Left lung (tissue), 10 donors: ENCODE results near the gene UNC13D. TPM values are rescaled to one million over a fixed set of nuclear protein-coding genes. Genes with fewer than 3 reads are reported as not detected.

ENCODE experiments used
- ATAC-seq: fragments of 200-7000 bp; cut with Tn5 transposase; one replicate; pipeline ENCODE4 v1.9.1; 2020; ENCODE audit warnings: moderate library complexity
- DNase-seq, 4 donors: peaks; one replicate each; pipeline ENCODE4 v3.0.0-alpha.2; 2013 to 2020
- H3K27ac ChIP-seq, 2 donors: fragments of 200-600 bp; sonication (generic) in 1 of 2; one replicate each; pipeline versions ENCODE4 v1.5.0 to v1.8.0; 2020 to 2021
- H3K27me3 ChIP-seq, 2 donors: fragments of 200-600 bp; sonication (generic) in 1 of 2; one replicate each; pipeline versions ENCODE4 v1.5.0 to v1.8.0; 2020 to 2021
- H3K36me3 ChIP-seq, 2 donors: fragments of 200-600 bp; sonication (generic) in 1 of 2; one replicate each; pipeline versions ENCODE4 v1.5.0 to v1.8.0; 2020 to 2021
- H3K4me1 ChIP-seq, 2 donors: fragments of 200-600 bp; one replicate each; pipeline ENCODE4 v1.8.0; 2021
- H3K4me3 ChIP-seq, 2 donors: fragments of 200-600 bp; sonication (generic) in 1 of 2; one replicate each; pipeline versions ENCODE4 v1.5.0 to v1.8.0; 2020 to 2021; ENCODE audit warnings: mild to moderate bottlenecking in 1 of 2
- H3K9me3 ChIP-seq, 2 donors: fragments of 200-600 bp; sonication (generic) in 1 of 2; one replicate each; pipeline versions ENCODE4 v1.5.0 to v1.8.0; 2020 to 2021
- intact Hi-C, 2 donors: fragments of 100-400 bp; cut with DNase I; formaldehyde crosslinking; loops; one replicate each; pipeline versions ENCODE4 v1.11.2 to v1.14.2; 2022
- polyA plus RNA-seq, 6 donors: library from polyadenylated mRNA; unstranded; fragments of 120-200 nt; gene quantifications; one replicate each; pipeline ENCODE4 v1.2.1, GENCODE V29; 2013; ENCODE audit not compliant: insufficient read length in 6 of 6
- total RNA-seq, 2 donors: library from RNA; stranded (reverse); fragmentation: NEBNext Ultra II Directional; extraction: Animal tissue kit (Norgen Biotek cat#: 25700); gene quantifications; one replicate each; pipeline ENCODE4 v1.2.1, GENCODE V29; 2021
- TF ChIP-seq, protein P1 (sequence below), 2 donors: fragments of 200-600 bp; sonication (generic) in 1 of 2; IDR thresholded peaks; one replicate each; pipeline versions ENCODE4 v1.5.0 to v1.8.0; 2021; ENCODE audit warnings: antibody characterized with exemption in 2 of 2
- donor health status: DM: no; HTN: yes; CAD: no.
- donor health status: DM: no; HTN: no; CAD: no.

UNC13D gene
- total and polyA plus RNA-seq, 8 donors: 24.9 to 91.4 (median 40.1) TPM

DNA sequence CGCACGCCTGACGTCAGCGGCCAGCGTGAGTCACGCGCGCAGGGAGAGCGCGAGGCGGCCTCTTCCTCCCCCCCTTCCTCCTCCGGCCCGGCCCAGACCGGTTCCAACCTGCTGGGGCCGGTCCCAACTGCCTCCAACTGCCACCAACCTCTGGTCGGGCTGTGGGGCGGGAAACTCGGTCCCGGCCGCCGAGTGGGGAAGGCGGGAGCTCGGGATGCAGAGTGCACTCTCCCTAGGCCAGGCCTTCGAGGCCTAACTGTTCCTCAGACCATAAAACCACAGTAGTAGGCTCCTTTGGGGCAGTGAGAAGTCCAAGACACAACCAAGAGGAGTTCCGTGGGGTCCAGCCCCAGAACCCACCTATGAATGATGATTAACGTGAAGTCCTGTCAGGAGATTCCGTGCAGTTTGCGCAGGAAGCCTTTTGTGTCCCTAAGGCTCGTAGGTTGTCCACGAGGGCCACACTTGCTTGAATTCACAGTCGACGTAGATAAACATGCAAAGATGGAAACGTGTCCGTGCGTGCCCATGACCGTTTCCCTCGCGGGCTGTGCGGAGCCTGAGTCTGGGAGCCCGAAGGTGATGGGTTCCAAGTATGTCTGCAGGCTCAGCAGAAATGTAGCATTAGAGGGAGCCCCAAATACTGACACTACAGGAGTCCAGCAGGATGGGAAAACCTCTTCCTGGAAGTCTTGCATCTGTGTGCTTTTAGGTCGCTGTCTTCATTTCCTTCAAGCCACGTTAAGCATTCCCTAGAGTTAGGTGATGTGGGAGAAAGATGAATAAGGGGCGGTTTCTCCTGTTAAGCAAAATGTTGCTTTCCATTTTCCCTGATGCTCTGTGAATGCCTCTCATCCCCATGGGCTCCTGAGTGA is 59.0 kb downstream of the UNC13D start:
- peaks cover 19 to 69% of the 10 kb centered on the region in 2 donors for H3K4me1 ChIP-seq
- H3K36me3 ChIP-seq: no peaks in the 10 kb centered on the region
- H3K27ac ChIP-seq: peak overlapping the region; percentile 99 to 100
- ATAC-seq (peak; percentile 85), DNase-seq (peak; percentile 93 to 97 (median 96))
- H3K9me3 ChIP-seq: no peaks in the 10 kb centered on the region
- TF ChIP-seq, protein P1, sequence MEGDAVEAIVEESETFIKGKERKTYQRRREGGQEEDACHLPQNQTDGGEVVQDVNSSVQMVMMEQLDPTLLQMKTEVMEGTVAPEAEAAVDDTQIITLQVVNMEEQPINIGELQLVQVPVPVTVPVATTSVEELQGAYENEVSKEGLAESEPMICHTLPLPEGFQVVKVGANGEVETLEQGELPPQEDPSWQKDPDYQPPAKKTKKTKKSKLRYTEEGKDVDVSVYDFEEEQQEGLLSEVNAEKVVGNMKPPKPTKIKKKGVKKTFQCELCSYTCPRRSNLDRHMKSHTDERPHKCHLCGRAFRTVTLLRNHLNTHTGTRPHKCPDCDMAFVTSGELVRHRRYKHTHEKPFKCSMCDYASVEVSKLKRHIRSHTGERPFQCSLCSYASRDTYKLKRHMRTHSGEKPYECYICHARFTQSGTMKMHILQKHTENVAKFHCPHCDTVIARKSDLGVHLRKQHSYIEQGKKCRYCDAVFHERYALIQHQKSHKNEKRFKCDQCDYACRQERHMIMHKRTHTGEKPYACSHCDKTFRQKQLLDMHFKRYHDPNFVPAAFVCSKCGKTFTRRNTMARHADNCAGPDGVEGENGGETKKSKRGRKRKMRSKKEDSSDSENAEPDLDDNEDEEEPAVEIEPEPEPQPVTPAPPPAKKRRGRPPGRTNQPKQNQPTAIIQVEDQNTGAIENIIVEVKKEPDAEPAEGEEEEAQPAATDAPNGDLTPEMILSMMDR (IDR thresholded peaks at IDR 0.05): no peak
- intact Hi-C loops: no loop called here
- no peaks in the 10 kb centered on the region for H3K27me3 ChIP-seq
- peak overlapping the region; percentile 47 to 56 for H3K4me3 ChIP-seq

DNA sequence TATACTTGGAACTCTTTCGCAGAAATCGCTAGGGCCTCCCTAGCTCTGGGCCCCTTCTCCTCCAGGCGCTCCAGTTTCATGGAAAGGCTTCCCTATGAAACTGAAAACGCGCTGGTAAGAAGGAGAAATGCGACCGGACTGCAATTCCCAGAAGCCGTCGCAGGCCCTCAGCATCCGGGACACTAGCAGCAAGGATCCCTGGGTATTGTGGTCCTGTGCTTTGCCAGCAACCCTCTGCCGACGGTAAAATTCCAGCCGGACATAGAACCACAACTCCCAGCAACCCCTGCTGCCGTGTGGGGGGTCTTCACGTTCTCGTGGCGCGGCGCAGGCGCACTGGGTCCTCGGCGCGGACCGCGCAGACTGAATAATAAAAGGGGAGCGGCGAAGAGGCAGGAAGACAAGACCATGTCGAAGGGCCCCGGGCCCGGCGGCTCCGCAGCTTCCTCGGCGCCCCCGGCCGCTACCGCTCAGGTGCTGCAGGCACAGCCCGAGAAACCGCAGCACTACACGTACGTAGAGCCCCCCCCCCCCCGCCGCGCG is 59.7 kb downstream of the UNC13D start, which contains the start of gene UNK:
Gene UNK, plus strand, starts transcription at position 334 of the 543 bp plus-strand sequence. Its CDS starts 75 bp downstream, at position 409.
- Histone ChIP-seq H3K4me3 (peak within 1 kb of the TSS; percentile 47 to 56), H3K27ac (peak within 1 kb of the TSS; percentile 99 to 100), H3K27me3 (no peaks in the 10 kb centered on the region), H3K9me3 (no peaks in the 10 kb centered on the region), H3K4me1 (peaks cover 19 to 73% of the 10 kb centered on the region in 2 donors), H3K36me3 (no peaks in the 10 kb centered on the region)
- TF ChIP-seq, protein P1 (IDR thresholded peaks at IDR 0.05): peak in 1 of 2 donors; percentile 28
- DNase-seq (peak; percentile 95 to 99 (median 98)), ATAC-seq (peak; percentile 91)
- intact Hi-C loops: no loop called here

DNA sequence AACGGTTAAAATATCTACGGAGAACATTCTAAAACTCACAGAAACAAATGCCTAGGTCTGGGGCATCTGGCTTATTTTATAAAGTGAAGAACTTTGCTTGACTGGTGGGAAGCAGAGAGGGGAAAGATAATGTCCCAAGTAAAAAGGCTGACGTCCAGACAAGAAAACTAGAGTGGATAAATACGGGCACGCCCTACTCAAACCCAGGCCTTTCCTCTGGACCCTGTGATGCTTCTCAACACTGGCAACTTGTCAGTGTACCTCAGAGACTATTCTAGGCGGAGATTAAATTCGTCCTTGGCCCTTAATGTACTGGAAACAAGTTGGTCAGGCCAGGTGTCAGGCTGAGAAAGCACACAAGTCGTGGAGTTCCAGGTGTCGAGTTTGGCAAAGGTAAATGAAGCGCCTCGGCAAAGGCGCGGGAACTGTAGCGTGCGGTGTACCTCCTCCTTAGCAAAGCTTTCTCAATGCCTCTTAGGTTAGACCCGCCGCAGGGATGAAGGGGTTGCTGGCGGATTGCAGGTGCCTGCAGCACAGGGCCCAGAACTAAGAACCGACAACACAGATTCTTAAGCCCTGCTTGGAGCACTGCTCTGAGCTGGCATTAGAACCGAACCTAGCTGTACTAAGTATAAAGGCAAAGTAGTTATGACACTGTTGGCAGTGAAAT is 60.3 kb downstream of the UNC13D start:
- TF ChIP-seq, protein P1 (IDR thresholded peaks at IDR 0.05): no peak
- no peaks in the 10 kb centered on the region for H3K27me3 ChIP-seq
- H3K9me3 ChIP-seq: no peaks in the 10 kb centered on the region
- H3K4me3 ChIP-seq: peak overlapping the region; percentile 14 to 56
- peak overlapping the region; percentile 99 to 100 for H3K27ac ChIP-seq
- DNase-seq: peak in 1 of 4 donors; percentile 53
- peaks cover 19 to 67% of the 10 kb centered on the region in 2 donors for H3K4me1 ChIP-seq
- peak; percentile 0 for ATAC-seq
- peaks cover 0 to 1% of the 10 kb centered on the region in 2 donors for H3K36me3 ChIP-seq
- intact Hi-C loops: no loop called here

DNA sequence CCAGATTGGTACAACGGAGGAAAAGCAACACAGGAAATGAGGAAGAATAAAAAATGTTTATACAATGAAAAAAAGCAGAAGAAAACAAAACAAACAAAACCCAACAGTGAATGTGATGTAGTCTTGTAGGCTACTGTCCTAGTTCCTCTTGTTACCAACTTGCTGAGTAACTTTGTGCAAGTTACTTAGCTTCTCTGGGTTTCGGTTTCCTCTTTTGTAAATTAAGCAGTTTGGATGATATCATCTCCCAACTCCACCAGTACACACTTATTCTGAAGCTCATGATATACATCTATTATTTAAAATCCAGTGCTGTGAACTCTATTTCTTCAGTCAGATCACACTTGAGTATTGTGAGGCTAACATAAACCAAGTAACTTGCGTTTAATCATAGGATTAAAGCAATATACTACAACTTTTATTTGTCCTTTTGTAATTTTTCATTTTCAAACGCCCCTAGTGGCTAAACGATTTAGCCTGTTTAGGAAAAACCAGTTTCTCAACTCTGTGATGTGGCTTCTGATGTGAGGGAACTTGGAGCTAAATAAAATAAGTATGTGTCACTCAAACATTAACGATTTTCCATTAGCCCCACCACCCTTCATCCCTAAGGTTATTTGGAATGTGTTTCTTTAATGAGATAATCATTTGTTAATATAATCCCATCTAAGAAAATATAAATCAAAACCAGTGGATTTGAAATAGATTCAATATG is 61.0 kb downstream of the UNC13D start:
- Histone ChIP-seq H3K4me3 (peak overlapping the region in 1 of 2 donors; percentile 3), H3K4me1 (peaks cover 19 to 64% of the 10 kb centered on the region in 2 donors), H3K27ac (peak overlapping the region; percentile 99 to 100), H3K27me3 (no peaks in the 10 kb centered on the region), H3K9me3 (no peaks in the 10 kb centered on the region), H3K36me3 (peaks cover 1 to 9% of the 10 kb centered on the region in 2 donors)
- TF ChIP-seq, protein P1 (IDR thresholded peaks at IDR 0.05): peak; percentile 68
- intact Hi-C loops: no loop called here
- ATAC-seq (no peak), DNase-seq (peak in 1 of 4 donors; percentile 83)
